Nephron (organoid): Measurements from ENCODE around the gene ABAT.

Experiments
- H3K27ac Mint-ChIP-seq, 3 experiments: 2 replicates each; pipeline ENCODE4 v1.8.0; 2020; ENCODE audit warnings: mixed read lengths in 3 of 3, mild to moderate bottlenecking in 2 of 3, moderate library complexity in 1 of 3
- H3K27me3 Mint-ChIP-seq: 2 replicates; pipeline ENCODE4 v1.8.0; 2021; ENCODE audit warnings: low read depth, mild to moderate bottlenecking, moderate library complexity, mixed read lengths
- H3K36me3 Mint-ChIP-seq: 2 replicates; pipeline ENCODE4 v1.8.0; 2020; ENCODE audit warnings: low read depth, mixed read lengths
- H3K4me1 Mint-ChIP-seq: 2 replicates; pipeline ENCODE4 v1.8.0; 2020; ENCODE audit warnings: mixed read lengths
- H3K4me3 Mint-ChIP-seq, 3 experiments: 2 replicates each; pipeline ENCODE4 v1.8.0; 2020; ENCODE audit warnings: mild to moderate bottlenecking in 3 of 3, mixed read lengths in 3 of 3, moderate library complexity in 2 of 3
- H3K9me3 Mint-ChIP-seq: 2 replicates; pipeline ENCODE4 v1.8.0; 2020; ENCODE audit warnings: mixed read lengths
- TF ChIP-seq, protein P1 (sequence below), 3 experiments: fragments of 200-600 bp; sonication (generic); IDR thresholded peaks; one replicate each; pipeline ENCODE4 v1.5.0; 2021; ENCODE audit warnings: antibody characterized with exemption in 3 of 3; ENCODE audit not compliant: unreplicated experiment in 3 of 3

ABAT gene

DNA sequence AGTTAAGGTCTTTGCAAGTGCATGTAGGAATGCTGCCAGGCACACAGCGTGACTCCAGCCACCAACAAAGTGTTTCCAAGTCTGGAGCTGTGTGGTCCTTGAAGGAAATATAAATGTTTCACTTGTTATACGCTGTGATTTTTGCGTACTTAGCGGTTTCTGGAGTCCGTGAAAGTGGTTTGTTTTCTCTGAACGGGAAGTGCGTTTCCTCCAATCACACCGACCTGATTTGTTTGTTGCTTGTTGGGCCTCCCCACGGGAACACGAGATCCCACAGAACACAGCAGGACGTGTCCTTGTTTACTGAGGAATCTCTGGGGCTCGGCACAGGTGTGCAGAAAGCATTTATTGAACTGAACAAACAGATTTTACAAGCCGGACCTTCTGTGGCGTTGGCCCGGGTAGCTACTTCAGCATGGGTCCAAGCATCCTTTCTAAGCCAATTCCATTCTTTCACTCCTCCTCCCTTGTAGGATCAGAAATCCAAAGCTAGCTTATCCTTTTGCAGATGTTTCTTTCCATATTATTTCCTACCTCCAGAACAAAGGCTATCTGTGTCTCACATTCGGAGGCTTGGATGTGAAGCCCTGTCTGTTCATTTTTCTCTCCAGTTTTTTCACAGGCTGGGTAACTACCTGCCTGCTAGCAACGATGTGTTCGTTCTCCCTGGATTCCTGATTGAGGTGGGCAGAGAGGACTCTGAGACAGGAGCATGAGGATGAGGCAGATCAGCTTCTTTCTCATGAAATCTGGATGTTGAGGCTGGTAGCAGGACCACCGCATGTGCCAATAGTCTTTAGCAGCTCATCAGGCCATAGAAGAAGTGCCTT, 44.6 kb downstream of the ABAT start:
- TF ChIP-seq, protein P1, sequence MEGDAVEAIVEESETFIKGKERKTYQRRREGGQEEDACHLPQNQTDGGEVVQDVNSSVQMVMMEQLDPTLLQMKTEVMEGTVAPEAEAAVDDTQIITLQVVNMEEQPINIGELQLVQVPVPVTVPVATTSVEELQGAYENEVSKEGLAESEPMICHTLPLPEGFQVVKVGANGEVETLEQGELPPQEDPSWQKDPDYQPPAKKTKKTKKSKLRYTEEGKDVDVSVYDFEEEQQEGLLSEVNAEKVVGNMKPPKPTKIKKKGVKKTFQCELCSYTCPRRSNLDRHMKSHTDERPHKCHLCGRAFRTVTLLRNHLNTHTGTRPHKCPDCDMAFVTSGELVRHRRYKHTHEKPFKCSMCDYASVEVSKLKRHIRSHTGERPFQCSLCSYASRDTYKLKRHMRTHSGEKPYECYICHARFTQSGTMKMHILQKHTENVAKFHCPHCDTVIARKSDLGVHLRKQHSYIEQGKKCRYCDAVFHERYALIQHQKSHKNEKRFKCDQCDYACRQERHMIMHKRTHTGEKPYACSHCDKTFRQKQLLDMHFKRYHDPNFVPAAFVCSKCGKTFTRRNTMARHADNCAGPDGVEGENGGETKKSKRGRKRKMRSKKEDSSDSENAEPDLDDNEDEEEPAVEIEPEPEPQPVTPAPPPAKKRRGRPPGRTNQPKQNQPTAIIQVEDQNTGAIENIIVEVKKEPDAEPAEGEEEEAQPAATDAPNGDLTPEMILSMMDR (IDR thresholded peaks at IDR 0.05; ENCODE audit: unreplicated experiment in 3 of 3), result no peak
- Mint-ChIP-seq H3K4me3 (no peak overlapping the region), H3K4me1 (peaks cover 9% of the 10 kb centered on the region), H3K9me3 (peaks cover 3% of the 10 kb centered on the region), H3K27ac (no peak overlapping the region), H3K36me3 (peaks cover 3% of the 10 kb centered on the region), H3K27me3 (no peaks in the 10 kb centered on the region)

DNA sequence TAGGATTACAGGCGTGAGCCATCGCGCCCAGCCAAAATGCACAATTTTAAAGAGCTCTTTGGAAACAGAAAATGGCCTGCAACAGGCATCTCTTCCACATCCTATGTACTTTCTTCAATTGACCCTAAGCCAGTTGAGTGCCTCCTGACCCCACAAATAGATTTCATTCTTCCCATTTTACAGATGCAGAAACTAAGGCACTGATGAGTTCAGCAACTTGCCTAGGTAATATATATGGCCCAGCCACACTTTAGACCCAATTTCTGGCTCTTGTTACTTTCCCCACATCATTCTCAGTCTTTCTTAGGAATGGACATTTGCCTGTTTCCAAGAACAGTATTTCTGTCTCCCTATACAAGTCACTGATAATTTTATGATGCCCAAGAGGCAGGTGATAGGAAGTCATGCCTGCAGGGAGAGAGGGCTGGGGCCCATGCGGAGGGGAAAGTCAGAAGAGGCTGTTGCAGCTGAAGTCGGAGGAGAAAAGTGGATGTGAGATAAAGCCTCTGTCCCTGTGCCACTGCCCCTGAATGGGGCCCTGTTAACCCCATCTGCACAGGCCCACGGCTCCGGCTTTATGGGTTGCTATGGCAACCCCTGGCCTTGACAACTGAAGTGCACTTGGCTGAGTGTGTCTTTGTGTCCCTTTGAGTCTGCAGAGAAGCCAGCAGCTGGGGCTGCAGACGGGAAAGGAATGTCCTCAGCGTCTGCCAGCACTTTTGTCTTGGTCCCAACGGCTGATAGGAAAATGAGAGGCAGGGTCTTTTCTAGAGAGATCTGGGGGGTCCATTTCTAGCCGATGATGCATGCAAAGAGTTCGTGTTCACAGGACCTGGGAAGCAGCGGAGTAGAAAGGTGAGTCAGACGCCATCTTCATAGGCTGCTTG, 45.9 kb downstream of the ABAT start:
- Mint-ChIP-seq H3K36me3 (peaks cover 6% of the 10 kb centered on the region), H3K9me3 (peaks cover 3% of the 10 kb centered on the region), H3K27ac (no peak overlapping the region), H3K27me3 (no peaks in the 10 kb centered on the region), H3K4me1 (no peaks in the 10 kb centered on the region), H3K4me3 (no peak overlapping the region)
- TF ChIP-seq, protein P1 (IDR thresholded peaks at IDR 0.05; ENCODE audit: unreplicated experiment in 3 of 3), result no peak

DNA sequence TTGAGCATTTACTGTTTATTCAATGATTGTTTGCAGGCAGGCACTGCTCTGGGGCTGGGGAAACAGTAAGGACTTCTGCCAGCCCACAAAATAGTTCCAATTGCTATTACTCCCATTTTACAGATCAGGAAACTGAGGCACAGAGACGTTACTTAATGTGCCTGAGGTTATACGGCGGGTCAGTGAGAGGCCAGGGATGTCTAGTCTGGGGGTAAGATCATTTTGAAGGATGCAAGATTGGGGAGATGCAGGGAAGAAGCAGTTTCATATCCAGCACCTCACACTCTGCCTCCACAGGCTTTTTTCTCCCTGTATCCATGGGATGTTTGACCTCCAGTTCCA, 46.5 kb downstream of the ABAT start:
- TF ChIP-seq, protein P1 (IDR thresholded peaks at IDR 0.05; ENCODE audit: unreplicated experiment in 3 of 3), result no peak
- no peaks in the 10 kb centered on the region for H3K27me3 Mint-ChIP-seq
- peaks cover 3% of the 10 kb centered on the region for H3K9me3 Mint-ChIP-seq
- no peak overlapping the region for H3K4me3 Mint-ChIP-seq
- H3K36me3 Mint-ChIP-seq, result peaks cover 12% of the 10 kb centered on the region
- H3K27ac Mint-ChIP-seq, result no peak overlapping the region
- H3K4me1 Mint-ChIP-seq, result no peaks in the 10 kb centered on the region

DNA sequence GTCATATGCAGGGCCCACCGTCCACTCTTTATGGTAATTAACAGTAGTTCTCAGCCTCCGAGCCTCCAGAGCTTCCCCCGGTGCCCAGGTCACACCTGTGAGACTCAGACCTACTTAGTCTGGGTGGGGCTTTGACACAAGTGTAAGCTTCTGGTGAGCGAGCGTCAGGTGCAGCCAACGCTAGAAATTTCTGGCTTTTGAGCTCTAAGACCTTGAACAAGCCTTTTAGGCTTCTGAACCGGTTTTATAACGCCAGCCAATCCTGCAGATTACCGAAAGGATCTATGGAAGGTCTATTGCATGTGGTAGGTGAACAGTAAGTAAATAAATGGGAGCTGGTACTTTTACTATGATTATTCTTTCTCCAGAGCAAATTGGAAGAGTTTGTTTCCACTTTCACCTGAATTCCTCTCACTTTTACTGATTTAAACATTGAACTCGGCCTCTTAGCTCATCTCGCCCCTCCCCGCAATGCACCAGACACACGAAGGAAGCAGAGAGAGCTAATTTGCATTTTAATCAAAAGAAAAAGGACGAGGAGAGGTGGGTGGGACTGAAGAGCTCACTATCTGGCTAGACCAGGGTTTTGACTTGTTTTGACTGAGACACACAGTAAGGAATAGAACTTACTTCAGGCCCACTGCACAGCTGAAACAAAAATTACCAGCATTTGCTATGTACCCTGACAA, 47.1 kb downstream of the ABAT start:
- Mint-ChIP-seq H3K27ac (no peak overlapping the region), H3K27me3 (no peaks in the 10 kb centered on the region), H3K9me3 (peaks cover 3% of the 10 kb centered on the region), H3K4me3 (peak overlapping the region in 2 of 3 experiments; percentile 4 to 37), H3K36me3 (peaks cover 14% of the 10 kb centered on the region), H3K4me1 (peaks cover under 1% of the 10 kb centered on the region)
- TF ChIP-seq, protein P1 (IDR thresholded peaks at IDR 0.05; ENCODE audit: unreplicated experiment in 3 of 3), result no peak

DNA sequence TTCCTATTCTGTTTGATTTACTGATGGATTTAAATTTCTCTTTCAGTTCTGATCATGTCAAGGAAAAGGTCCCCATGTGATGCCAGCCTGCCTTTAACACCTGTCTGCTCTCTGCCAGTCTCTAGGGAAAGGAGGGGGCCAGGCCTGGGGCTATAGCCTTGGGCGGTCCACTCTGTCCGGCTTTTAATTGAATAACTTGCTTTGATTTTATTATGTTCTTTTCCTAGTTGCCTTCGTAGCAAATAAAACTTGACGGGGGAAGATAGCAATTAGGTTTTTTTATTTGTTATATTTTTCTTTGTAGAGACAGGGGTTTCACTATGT, 47.6 kb downstream of the ABAT start:
- peaks cover 6% of the 10 kb centered on the region for H3K4me1 Mint-ChIP-seq
- TF ChIP-seq, protein P1 (IDR thresholded peaks at IDR 0.05; ENCODE audit: unreplicated experiment in 3 of 3), result no peak
- peaks cover 3% of the 10 kb centered on the region for H3K9me3 Mint-ChIP-seq
- peaks cover 1% of the 10 kb centered on the region for H3K27me3 Mint-ChIP-seq
- H3K4me3 Mint-ChIP-seq, result peak overlapping the region; percentile 4 to 37 (median 28)
- no peak overlapping the region for H3K27ac Mint-ChIP-seq
- H3K36me3 Mint-ChIP-seq, result peaks cover 15% of the 10 kb centered on the region
